Right lobe of liver (tissue), 6 donors: Measurements from ENCODE around the gene ANKS1B. TPM values are rescaled to one million over a fixed set of nuclear protein-coding genes. Genes with fewer than 3 reads are reported as not detected.

Experiments used
- ATAC-seq, 4 donors: fragments of 200-7000 bp; cut with Tn5 transposase; one replicate each; pipeline ENCODE4 v1.9.1; 2020; ENCODE audit warnings: mild to moderate bottlenecking in 4 of 4, moderate library complexity in 4 of 4
- DNase-seq, 3 donors: peaks; one replicate each; pipeline ENCODE4 v3.0.0-alpha.2; 2020
- H3K27ac ChIP-seq, 3 donors: fragments of 200-600 bp; one replicate each; pipeline ENCODE4 v1.8.0; 2022
- H3K27me3 ChIP-seq, 2 donors: fragments of 200-600 bp; one replicate each; pipeline ENCODE4 v1.8.0; 2022
- H3K36me3 ChIP-seq, 4 donors: fragments of 200-600 bp; sonication (generic) in 1 of 4; one replicate each; pipeline versions ENCODE4 v1.5.1 to v1.8.0; 2017 to 2022; ENCODE audit warnings: control low read depth in 1 of 4
- H3K4me1 ChIP-seq, 4 donors: fragments of 200-600 bp; sonication (generic) in 1 of 4; one replicate each; pipeline versions ENCODE4 v1.5.1 to v1.8.0; 2017 to 2022; ENCODE audit warnings: control low read depth in 1 of 4
- H3K4me3 ChIP-seq, 3 donors: fragments of 200-600 bp; one replicate each; pipeline ENCODE4 v1.8.0; 2022
- H3K9me3 ChIP-seq, 4 donors: fragments of 200-600 bp; sonication (generic) in 1 of 4; one replicate each; pipeline versions ENCODE4 v1.5.1 to v1.8.0; 2017 to 2022; ENCODE audit warnings: control low read depth in 1 of 4
- POLR2A ChIP-seq: fragments of 450-650 bp; IDR thresholded peaks from one replicate; pipeline ENCODE4 v1.6.1; 2017; ENCODE audit warnings: antibody characterized with exemption, mild to moderate bottlenecking
- WGBS: methylation state at CpG from one replicate; pipeline ENCODE4 v1.1.6; 2018; ENCODE audit warnings: low coverage, low lambda C conversion rate; ENCODE audit not compliant: insufficient coverage; ENCODE audit errors: missing lambda C conversion rate; 5-methylcytosine and 5-hydroxymethylcytosine counted together
- intact Hi-C, 2 donors: fragments of 100-400 bp; cut with DNase I; formaldehyde crosslinking; loops; one replicate each; pipeline versions ENCODE4 v1.11.2 to v1.14.1; 2022
- total RNA-seq, 6 experiments: library from RNA; depleted of rRNA in 2 of 6; stranded (reverse); fragments of >200 nt in 2 of 6; fragmentation: NEBNext Ultra II Directional in 3 of 6; extraction: Animal tissue kit (Norgen Biotek cat#: 25700) in 3 of 6; gene quantifications; one replicate each; pipeline versions ENCODE4 v1.1.0 to v1.2.4, GENCODE V29; 2016 to 2023
- TF ChIP-seq, protein P1 (sequence below), 4 donors: fragments of 200-600 bp in 3 of 4; fragments of 450-650 bp in 1 of 4; IDR thresholded peaks; one replicate each; pipeline versions ENCODE4 v1.5.1 to v1.8.0; 2016 to 2022; ENCODE audit warnings: antibody characterized with exemption in 4 of 4, mild to moderate bottlenecking in 2 of 4
- donor health status: DM: no; HTN: yes; CAD: no.
- donor health status: DM: no; HTN: no; CAD: no.
- donor health status: DM: no; HTN: no; CAD: no.
- donor health status: DM: no; HTN: yes; CAD: no.
- donor health status: DM: no; HTN: yes; CAD: no.

The ANKS1B gene
- total RNA-seq, 6 experiments from 2014 or later = 0.17 to 1.9 (median 0.44) TPM; not detected in 1

DNA sequence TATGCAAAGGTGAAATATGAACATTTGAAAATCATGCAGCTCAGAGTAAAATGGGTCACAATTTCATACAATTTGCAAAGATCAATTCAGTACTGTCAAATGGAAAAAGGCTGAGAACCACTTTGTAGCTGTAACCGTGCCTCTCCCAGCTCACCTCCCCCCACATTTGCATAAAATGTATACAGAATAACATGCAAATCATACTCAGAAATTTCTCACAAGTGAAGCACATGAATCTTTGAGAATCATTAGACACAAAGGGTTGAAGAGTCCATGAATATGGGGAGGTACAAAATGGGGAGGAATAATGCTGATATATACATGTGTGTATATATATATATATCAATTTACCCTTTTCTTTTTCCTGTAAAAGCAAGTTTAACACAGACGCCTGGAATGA is 1177.5 kb downstream of the ANKS1B start:
- Histone ChIP-seq H3K4me3 (no peak overlapping the region), H3K27ac (no peak overlapping the region), H3K27me3 (peaks cover 0 to 7% of the 10 kb centered on the region in 2 donors), H3K9me3 (no peaks in the 10 kb centered on the region), H3K36me3 (no peaks in the 10 kb centered on the region), H3K4me1 (no peaks in the 10 kb centered on the region)
- intact Hi-C loops = no loop called here
- 26% methylated on average over 2 of the region's 2 CpGs for WGBS
- no peak for ATAC-seq
- no peak for TF ChIP-seq POLR2A
- TF ChIP-seq, protein P1, sequence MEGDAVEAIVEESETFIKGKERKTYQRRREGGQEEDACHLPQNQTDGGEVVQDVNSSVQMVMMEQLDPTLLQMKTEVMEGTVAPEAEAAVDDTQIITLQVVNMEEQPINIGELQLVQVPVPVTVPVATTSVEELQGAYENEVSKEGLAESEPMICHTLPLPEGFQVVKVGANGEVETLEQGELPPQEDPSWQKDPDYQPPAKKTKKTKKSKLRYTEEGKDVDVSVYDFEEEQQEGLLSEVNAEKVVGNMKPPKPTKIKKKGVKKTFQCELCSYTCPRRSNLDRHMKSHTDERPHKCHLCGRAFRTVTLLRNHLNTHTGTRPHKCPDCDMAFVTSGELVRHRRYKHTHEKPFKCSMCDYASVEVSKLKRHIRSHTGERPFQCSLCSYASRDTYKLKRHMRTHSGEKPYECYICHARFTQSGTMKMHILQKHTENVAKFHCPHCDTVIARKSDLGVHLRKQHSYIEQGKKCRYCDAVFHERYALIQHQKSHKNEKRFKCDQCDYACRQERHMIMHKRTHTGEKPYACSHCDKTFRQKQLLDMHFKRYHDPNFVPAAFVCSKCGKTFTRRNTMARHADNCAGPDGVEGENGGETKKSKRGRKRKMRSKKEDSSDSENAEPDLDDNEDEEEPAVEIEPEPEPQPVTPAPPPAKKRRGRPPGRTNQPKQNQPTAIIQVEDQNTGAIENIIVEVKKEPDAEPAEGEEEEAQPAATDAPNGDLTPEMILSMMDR (IDR thresholded peaks at IDR 0.05) = no peak
- no peak for DNase-seq

- no peaks in the 10 kb centered on the region for H3K36me3 ChIP-seq
- H3K27me3 ChIP-seq = peaks cover 0 to 7% of the 10 kb centered on the region in 2 donors
- TF ChIP-seq, protein P1 (IDR thresholded peaks at IDR 0.05) = no peak
- TF ChIP-seq POLR2A = no peak
- no peaks in the 10 kb centered on the region for H3K9me3 ChIP-seq
- no peak for DNase-seq
- no peak for ATAC-seq
- no peaks in the 10 kb centered on the region for H3K4me1 ChIP-seq
- no peak overlapping the region for H3K4me3 ChIP-seq
- no peak overlapping the region for H3K27ac ChIP-seq
- intact Hi-C loops = no loop called here
- WGBS = 60% methylated on average over 6 of the region's 6 CpGs
These were observed 1181.1 kb downstream of the ANKS1B start for GRCh38 chr12:98803468-98804209.

DNA sequence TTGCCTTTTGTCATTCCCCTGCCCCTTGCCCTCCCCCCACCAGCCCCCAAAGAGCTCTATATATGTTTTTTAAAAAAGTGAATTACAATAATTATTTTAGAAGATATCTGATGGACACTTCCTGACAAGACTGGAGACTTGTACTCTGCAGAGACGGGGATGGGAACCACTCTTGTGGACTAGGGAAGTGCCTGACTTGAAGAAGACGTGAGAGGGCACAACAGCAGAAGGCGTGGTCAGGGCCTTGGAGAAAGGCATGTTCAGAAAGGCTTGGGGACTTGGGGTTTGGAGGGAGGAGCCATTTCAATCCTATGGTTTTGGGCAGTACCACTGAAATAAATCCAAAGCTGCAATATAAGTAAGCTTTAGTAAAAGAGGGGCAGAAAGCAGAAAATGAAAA is 1184.9 kb downstream of the ANKS1B start:
- H3K36me3 ChIP-seq = no peaks in the 10 kb centered on the region
- no peak for ATAC-seq
- no peak overlapping the region for H3K27ac ChIP-seq
- TF ChIP-seq, protein P1 (IDR thresholded peaks at IDR 0.05) = no peak
- TF ChIP-seq POLR2A = no peak
- no peaks in the 10 kb centered on the region for H3K9me3 ChIP-seq
- H3K4me3 ChIP-seq = no peak overlapping the region
- intact Hi-C loops = no loop called here
- 58% methylated on average over 3 of the region's 3 CpGs for WGBS
- no peak for DNase-seq
- H3K27me3 ChIP-seq = no peaks in the 10 kb centered on the region
- no peaks in the 10 kb centered on the region for H3K4me1 ChIP-seq

DNA sequence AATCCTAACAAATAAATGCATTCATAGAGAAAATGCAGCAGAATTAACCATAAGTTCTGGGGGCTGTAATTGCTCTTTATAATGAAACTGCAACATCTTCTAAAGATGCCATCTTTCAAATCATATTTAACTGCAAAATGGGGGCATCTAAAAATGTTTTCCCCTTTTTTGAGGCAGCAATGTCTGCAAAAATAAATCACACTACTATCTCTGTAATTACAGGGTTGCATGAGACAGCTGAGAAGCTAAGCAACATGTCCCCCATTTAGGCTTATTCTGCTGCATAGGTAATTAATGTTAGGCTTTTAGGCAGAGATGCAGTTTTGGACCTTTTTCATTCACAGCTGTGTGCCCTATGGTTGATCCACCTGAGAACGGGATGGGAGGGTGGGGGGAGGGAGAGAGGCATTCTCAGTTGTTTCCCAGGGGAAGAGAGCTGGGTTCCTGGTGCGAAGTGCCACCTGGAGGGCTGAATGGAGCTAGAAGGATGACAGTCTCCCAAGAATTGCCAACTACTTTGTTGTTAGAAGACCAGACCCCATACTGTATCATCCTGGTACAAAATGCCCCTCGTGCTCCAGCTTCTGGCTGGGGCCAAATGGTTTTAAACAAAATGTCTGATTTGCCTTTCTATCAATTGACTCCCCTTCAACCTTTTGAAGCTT is 1185.5 kb downstream of the ANKS1B start:
- ATAC-seq = no peak
- Histone ChIP-seq H3K4me3 (no peak overlapping the region), H3K27me3 (no peaks in the 10 kb centered on the region), H3K4me1 (no peaks in the 10 kb centered on the region), H3K36me3 (no peaks in the 10 kb centered on the region), H3K9me3 (no peaks in the 10 kb centered on the region), H3K27ac (no peak overlapping the region)
- no peak for DNase-seq
- WGBS = 41% methylated on average over 3 of the region's 3 CpGs
- no peak for TF ChIP-seq POLR2A
- TF ChIP-seq, protein P1 (IDR thresholded peaks at IDR 0.05) = no peak
- intact Hi-C loops = no loop called here
